ENCODE measurements around the gene FILIP1L. TPM values are rescaled to one million over a fixed set of nuclear protein-coding genes. Genes with fewer than 3 reads are reported as not detected.

Gene FILIP1L
- total RNA-seq, 1 experiment from 2014 or later = 0.17 TPM

GRCh38 chr3:100155590-100155989 is 41.3 kb upstream of the FILIP1L start:
- no peak overlapping the region for H3K27ac ChIP-seq (ENCODE audit: low read depth, low read length)
- no peak for TF ChIP-seq ZBTB33 (IDR thresholded peaks at IDR 0.05; ENCODE audit: extremely low read depth, insufficient replicate concordance, low read length)
- TF ChIP-seq ZNF274 (IDR thresholded peaks at IDR 0.05; ENCODE audit: low read depth, low read length) = no peak
- no peak for TF ChIP-seq SRF (IDR thresholded peaks at IDR 0.05; ENCODE audit: low read depth)
- no peak for TF ChIP-seq POLR2A (IDR thresholded peaks at IDR 0.05; ENCODE audit: borderline replicate concordance, extremely low read depth, insufficient read depth, insufficient read length)
- TF ChIP-seq POLR2AphosphoS5 (IDR thresholded peaks at IDR 0.05; ENCODE audit: low read depth, low read length) = no peak
- TF ChIP-seq SP1 (IDR thresholded peaks at IDR 0.05; ENCODE audit: low read depth) = no peak
- no peak for TF ChIP-seq ZFX (IDR thresholded peaks at IDR 0.05)
- no peak for TF ChIP-seq RAD21 (IDR thresholded peaks at IDR 0.05; ENCODE audit: low read depth)
- TF ChIP-seq TCF7L2 (IDR thresholded peaks at IDR 0.05; ENCODE audit: borderline replicate concordance, extremely low read depth, insufficient read depth, insufficient read length) = no peak
- peaks cover 0 to 6% of the 10 kb centered on the region in 2 experiments; a peak in 1 of 4 replicates for H3K36me3 ChIP-seq (ENCODE audit: control insufficient read depth in 1 of 2, insufficient read depth in 2 of 2, low read length in 2 of 2)
- ATAC-seq (no peak), DNase-seq (ENCODE audit: low read depth, low spot score) (no peak)
- H3K9me3 ChIP-seq (ENCODE audit: control insufficient read depth in 1 of 2, insufficient read depth in 1 of 2, low read depth in 1 of 2, low read length in 2 of 2) = peaks cover 0 to 5% of the 10 kb centered on the region in 2 experiments; a peak in 1 of 4 replicates
- no peak overlapping the region for H3K4me3 ChIP-seq (replicated peaks in 1 of 2; ENCODE audit: low read depth in 1 of 2, low read length in 2 of 2)
- intact Hi-C loops (cut with micrococcal nuclease) = no loop called here
- no peaks in the 10 kb centered on the region for H3K27me3 ChIP-seq (ENCODE audit: insufficient read depth, low read length)
- H3K9ac ChIP-seq (ENCODE audit: low read length) = no peak overlapping the region
- no peaks in the 10 kb centered on the region for H3K4me1 ChIP-seq (ENCODE audit: control insufficient read depth in 1 of 2, insufficient read depth in 2 of 2, low read length in 2 of 2)
- H3K79me2 ChIP-seq (ENCODE audit: insufficient read depth, low read length) = no peaks in the 10 kb centered on the region
- no TSS peak for BruUV-seq (replicated peaks)
- RAD21 ChIA-PET (ENCODE audit: low non-redundant PET in 1 of 2, low total read pairs in 2 of 2, uncharacterized antibody in 2 of 2, unreplicated experiment in 2 of 2) = no interaction called here
- H3K9me2 ChIP-seq (ENCODE audit: insufficient read depth) = no peaks in the 10 kb centered on the region
- no peak overlapping the region for H2AFZ ChIP-seq (ENCODE audit: low read depth, low read length, poor library complexity, severe bottlenecking)
- no peaks in the 10 kb centered on the region for H4K20me1 ChIP-seq (ENCODE audit: insufficient read depth)
- CTCF ChIA-PET = no interaction called here
- H3K4me2 ChIP-seq (ENCODE audit: low read length) = no peak overlapping the region
- POLR2A ChIA-PET = no interaction called here

DNA sequence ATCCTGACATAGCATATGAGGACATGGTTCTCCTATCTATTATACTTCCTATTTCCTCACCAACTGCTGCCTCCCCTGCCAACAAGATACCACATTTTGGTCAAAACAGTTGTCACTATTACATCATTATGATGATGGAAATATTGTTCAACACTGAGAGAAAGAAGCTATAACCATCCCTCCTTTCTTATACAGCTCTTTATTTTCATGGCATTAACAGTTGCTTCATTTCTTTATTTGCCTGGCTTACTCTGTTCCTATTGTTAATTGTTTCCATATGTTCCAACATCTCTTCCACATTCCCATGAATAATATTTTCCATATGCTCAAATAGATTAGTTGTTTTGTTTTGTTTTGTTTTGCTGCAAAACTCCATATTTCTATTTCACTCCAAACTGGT is 40.8 kb upstream of the FILIP1L start:
- Histone ChIP-seq H3K27me3 (ENCODE audit: insufficient read depth, low read length) (no peaks in the 10 kb centered on the region), H3K79me2 (ENCODE audit: insufficient read depth, low read length) (no peaks in the 10 kb centered on the region), H3K9me2 (ENCODE audit: insufficient read depth) (no peaks in the 10 kb centered on the region), H2AFZ (ENCODE audit: low read depth, low read length, poor library complexity, severe bottlenecking) (no peak overlapping the region), H3K9ac (ENCODE audit: low read length) (no peak overlapping the region), H3K9me3 (ENCODE audit: control insufficient read depth in 1 of 2, insufficient read depth in 1 of 2, low read depth in 1 of 2, low read length in 2 of 2) (peaks cover 0 to 5% of the 10 kb centered on the region in 2 experiments; a peak in 1 of 4 replicates), H4K20me1 (ENCODE audit: insufficient read depth) (no peaks in the 10 kb centered on the region), H3K4me3 (replicated peaks in 1 of 2; ENCODE audit: low read depth in 1 of 2, low read length in 2 of 2) (no peak overlapping the region), H3K36me3 (ENCODE audit: control insufficient read depth in 1 of 2, insufficient read depth in 2 of 2, low read length in 2 of 2) (peaks cover 0 to 6% of the 10 kb centered on the region in 2 experiments; a peak in 1 of 4 replicates), H3K4me1 (ENCODE audit: control insufficient read depth in 1 of 2, insufficient read depth in 2 of 2, low read length in 2 of 2) (no peaks in the 10 kb centered on the region), H3K4me2 (ENCODE audit: low read length) (no peak overlapping the region), H3K27ac (ENCODE audit: low read depth, low read length) (no peak overlapping the region)
- ChIA-PET CTCF (no interaction called here), RAD21 (ENCODE audit: low non-redundant PET in 1 of 2, low total read pairs in 2 of 2, uncharacterized antibody in 2 of 2, unreplicated experiment in 2 of 2) (no interaction called here), POLR2A (no interaction called here)
- no TSS peak for BruUV-seq (replicated peaks)
- intact Hi-C loops (cut with micrococcal nuclease) = no loop called here
- DNase-seq (ENCODE audit: low read depth, low spot score) (no peak), ATAC-seq (no peak)
- TF ChIP-seq POLR2A (IDR thresholded peaks at IDR 0.05; ENCODE audit: borderline replicate concordance, extremely low read depth, insufficient read depth, insufficient read length) = no peak
- TF ChIP-seq, protein P1, sequence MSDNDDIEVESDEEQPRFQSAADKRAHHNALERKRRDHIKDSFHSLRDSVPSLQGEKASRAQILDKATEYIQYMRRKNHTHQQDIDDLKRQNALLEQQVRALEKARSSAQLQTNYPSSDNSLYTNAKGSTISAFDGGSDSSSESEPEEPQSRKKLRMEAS (IDR thresholded peaks at IDR 0.05) = no peak
- TF ChIP-seq EZH2phosphoT487 (IDR thresholded peaks at IDR 0.05; ENCODE audit: borderline replicate concordance) = no peak
- TF ChIP-seq CBX3 (IDR thresholded peaks at IDR 0.05; ENCODE audit: low read depth) = no peak
- TF ChIP-seq EZH2 (IDR thresholded peaks at IDR 0.05) = no peak
- no peak for TF ChIP-seq CEBPB (IDR thresholded peaks at IDR 0.05; ENCODE audit: low read depth)
- no peak for TF ChIP-seq ELF1 (IDR thresholded peaks at IDR 0.05; ENCODE audit: borderline replicate concordance, low read depth)
- TF ChIP-seq SRF (IDR thresholded peaks at IDR 0.05; ENCODE audit: low read depth) = no peak
- no peak for TF ChIP-seq ZNF274 (IDR thresholded peaks at IDR 0.05; ENCODE audit: low read depth, low read length)
- TF ChIP-seq EGR1 (IDR thresholded peaks at IDR 0.05; ENCODE audit: low read depth) = no peak
- TF ChIP-seq ZBTB33 (IDR thresholded peaks at IDR 0.05; ENCODE audit: extremely low read depth, insufficient replicate concordance, low read length) = no peak
- TF ChIP-seq SP1 (IDR thresholded peaks at IDR 0.05; ENCODE audit: low read depth) = no peak
- TF ChIP-seq JUND (IDR thresholded peaks at IDR 0.05) = no peak

Data from HCT116 (cell line).